GM19035 (cell line): ENCODE data around the gene BTBD19.
"Not testable (repeated sequence)": the region's sequence is repeated elsewhere in the genome, so short reads cannot be mapped to it uniquely, and the experiment has no call there.

Source experiments
- ATAC-seq: cut with Tn5 transposase; IDR thresholded peaks from one replicate; pipeline ENCODE4 v1.9.1; 2021; ENCODE audit not compliant: unreplicated experiment

Gene BTBD19

GRCh38 chr1:44827197-44828002 is 19.1 kb downstream of the BTBD19 start:
- ATAC-seq: no peak

- ATAC-seq: no peak
These were observed 19.8 kb downstream of the BTBD19 start for GRCh38 chr1:44828003-44828651.

GRCh38 chr1:44828841-44829440 is 20.6 kb downstream of the BTBD19 start:
- ATAC-seq: no peak

GRCh38 chr1:44829506-44830384 is 21.4 kb downstream of the BTBD19 start:
- ATAC-seq: no peak

GRCh38 chr1:44830900-44831304 is 22.6 kb downstream of the BTBD19 start:
- ATAC-seq: no peak

- ATAC-seq: no peak
These were observed 23.2 kb downstream of the BTBD19 start for GRCh38 chr1:44831516-44831915.

GRCh38 chr1:44832056-44832705 is 23.9 kb downstream of the BTBD19 start:
- no peak for ATAC-seq

- ATAC-seq: no peak
These were observed 26.0 kb downstream of the BTBD19 start for GRCh38 chr1:44834328-44834727.

- ATAC-seq: peak; percentile 52
These were observed 27.7 kb downstream of the BTBD19 start for GRCh38 chr1:44835738-44836675.

GRCh38 chr1:44838294-44838693 is 30.0 kb downstream of the BTBD19 start:
- ATAC-seq: not testable (repeated sequence)

GRCh38 chr1:44839576-44839975 is 31.3 kb downstream of the BTBD19 start:
- no peak for ATAC-seq

GRCh38 chr1:44842486-44842861 is 34.2 kb downstream of the BTBD19 start:
- no peak for ATAC-seq

GRCh38 chr1:44842862-44843655 is 34.7 kb downstream of the BTBD19 start, which contains the start of gene PTCH2:
TSS of gene PTCH2 (minus strand) at chr1:44843253. CDS start at chr1:44842932, 321 bp downstream.
- no peak for ATAC-seq

- ATAC-seq: no peak
These were observed 38.7 kb downstream of the BTBD19 start for GRCh38 chr1:44846985-44847384.

GRCh38 chr1:44847845-44848244 is 39.5 kb downstream of the BTBD19 start:
- no peak for ATAC-seq

GRCh38 chr1:44848456-44849181 is 40.3 kb downstream of the BTBD19 start:
- no peak for ATAC-seq

GRCh38 chr1:44849575-44850132 is 41.3 kb downstream of the BTBD19 start:
- no peak for ATAC-seq

- no peak for ATAC-seq
These were observed 43.0 kb downstream of the BTBD19 start for GRCh38 chr1:44851308-44851707.
